Esophagus squamous epithelium (tissue), 5 donors: Measurements from ENCODE around the gene VAV2. TPM values are rescaled to one million over a fixed set of nuclear protein-coding genes. Genes with fewer than 3 reads are reported as not detected.

Experiments
- DNase-seq: peaks from one replicate; lab custom pipeline; 2025; lab: John Stamatoyannopoulos, UW
- H3K27ac ChIP-seq, 4 donors: fragments of 200-600 bp; sonication (generic); one replicate each; pipeline ENCODE4 v1.5.1; 2016 to 2019; ENCODE audit warnings: mild to moderate bottlenecking in 1 of 4
- H3K27me3 ChIP-seq, 4 donors: fragments of 200-600 bp; sonication (generic); 1 replicate in 3 of 4; 2 replicates in 1 of 4; pipeline versions ENCODE4 v1.5.1 to v1.6.0; 2017 to 2021; ENCODE audit warnings: antibody characterized with exemption in 1 of 4
- H3K36me3 ChIP-seq, 3 donors: fragments of 200-600 bp; sonication (generic); one replicate each; pipeline ENCODE4 v1.5.1; 2016 to 2019
- H3K4me1 ChIP-seq, 3 donors: fragments of 200-600 bp; sonication (generic); one replicate each; pipeline ENCODE4 v1.5.1; 2017 to 2019
- H3K4me3 ChIP-seq, 4 donors: fragments of 200-600 bp; sonication (generic); 1 replicate in 3 of 4; 2 replicates in 1 of 4; pipeline ENCODE4 v1.5.1; 2016 to 2019; ENCODE audit warnings: mild to moderate bottlenecking in 2 of 4, moderate library complexity in 1 of 4
- H3K9me3 ChIP-seq, 3 donors: fragments of 200-600 bp; sonication (generic); one replicate each; pipeline ENCODE4 v1.5.1; 2016 to 2019
- POLR2A ChIP-seq, 4 donors: fragments of 450-650 bp; IDR thresholded peaks; one replicate each; pipeline ENCODE4 v1.6.1; 2017; ENCODE audit warnings: antibody characterized with exemption in 4 of 4, mild to moderate bottlenecking in 4 of 4, moderate library complexity in 3 of 4
- WGBS, 2 donors: methylation state at CpG; one replicate each; pipeline ENCODE4 v1.1.5; 2018; 5-methylcytosine and 5-hydroxymethylcytosine counted together
- intact Hi-C: fragments of 100-400 bp; cut with DNase I; formaldehyde crosslinking; loops from one replicate; pipeline ENCODE4 v1.15.0; 2022
- total RNA-seq, 4 donors: library from RNA; depleted of rRNA; stranded (reverse); fragments of >200 nt; gene quantifications; one replicate each; pipeline ENCODE4 v1.1.0, GENCODE V29; 2016
- TF ChIP-seq, protein P1 (sequence below), 6 experiments: fragments of 450-650 bp in 4 of 6; fragments of 200-600 bp in 2 of 6; sonication (generic) in 2 of 6; IDR thresholded peaks; one replicate each; pipeline ENCODE4 v1.5.1; 2016 to 2019; ENCODE audit warnings: antibody characterized with exemption in 6 of 6, mild to moderate bottlenecking in 4 of 6, moderate library complexity in 4 of 6
- donor health status: DM: yes; HTN: yes; CAD: no.

The VAV2 gene
- total RNA-seq, 4 donors from 2014 or later: 3.8 to 7.6 (median 5.7) TPM

DNA sequence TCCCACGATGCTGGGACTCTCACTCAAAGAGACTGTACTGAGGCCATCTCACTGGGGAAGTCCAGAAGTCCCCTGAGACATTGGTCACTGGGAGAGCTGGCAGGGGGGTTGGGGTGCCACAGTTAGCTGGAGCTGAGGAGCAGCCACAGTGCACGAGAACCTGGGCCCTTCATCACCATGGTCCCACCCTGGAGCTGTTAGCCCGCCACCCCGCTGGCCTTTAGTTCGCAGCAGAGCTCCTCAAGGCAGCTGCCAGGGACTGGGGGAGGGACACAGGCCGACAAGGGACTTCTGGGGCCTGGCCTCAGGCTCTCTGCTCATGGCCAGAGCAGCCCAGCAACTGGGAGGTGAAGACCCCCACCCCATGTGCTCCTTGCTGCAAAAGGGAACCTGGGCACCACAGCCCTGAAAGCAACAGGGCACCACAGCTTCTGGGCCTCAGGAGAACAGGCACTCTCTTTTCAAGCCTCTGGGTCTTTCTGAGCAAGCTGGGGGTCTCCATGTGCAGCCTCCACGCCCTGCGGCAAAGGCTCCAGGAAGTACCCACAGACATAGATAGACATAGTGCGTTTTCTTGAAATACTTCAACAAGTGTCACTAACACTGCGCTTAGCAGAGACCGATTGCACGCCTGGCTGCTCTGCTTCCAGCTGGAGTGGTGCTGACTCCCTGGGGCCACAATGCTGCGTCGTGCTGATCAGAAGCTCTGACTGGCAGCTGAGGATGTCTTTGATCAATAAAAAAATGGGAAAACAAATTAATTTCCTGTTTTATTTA is 46.0 kb downstream of the VAV2 start:
- 91 to 94% methylated on average over 8 to 9 of the region's 14 CpGs for WGBS, 2 donors
- H3K27me3 ChIP-seq: no peaks in the 10 kb centered on the region
- TF ChIP-seq, protein P1, sequence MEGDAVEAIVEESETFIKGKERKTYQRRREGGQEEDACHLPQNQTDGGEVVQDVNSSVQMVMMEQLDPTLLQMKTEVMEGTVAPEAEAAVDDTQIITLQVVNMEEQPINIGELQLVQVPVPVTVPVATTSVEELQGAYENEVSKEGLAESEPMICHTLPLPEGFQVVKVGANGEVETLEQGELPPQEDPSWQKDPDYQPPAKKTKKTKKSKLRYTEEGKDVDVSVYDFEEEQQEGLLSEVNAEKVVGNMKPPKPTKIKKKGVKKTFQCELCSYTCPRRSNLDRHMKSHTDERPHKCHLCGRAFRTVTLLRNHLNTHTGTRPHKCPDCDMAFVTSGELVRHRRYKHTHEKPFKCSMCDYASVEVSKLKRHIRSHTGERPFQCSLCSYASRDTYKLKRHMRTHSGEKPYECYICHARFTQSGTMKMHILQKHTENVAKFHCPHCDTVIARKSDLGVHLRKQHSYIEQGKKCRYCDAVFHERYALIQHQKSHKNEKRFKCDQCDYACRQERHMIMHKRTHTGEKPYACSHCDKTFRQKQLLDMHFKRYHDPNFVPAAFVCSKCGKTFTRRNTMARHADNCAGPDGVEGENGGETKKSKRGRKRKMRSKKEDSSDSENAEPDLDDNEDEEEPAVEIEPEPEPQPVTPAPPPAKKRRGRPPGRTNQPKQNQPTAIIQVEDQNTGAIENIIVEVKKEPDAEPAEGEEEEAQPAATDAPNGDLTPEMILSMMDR (IDR thresholded peaks at IDR 0.05): no peak
- TF ChIP-seq POLR2A (IDR thresholded peaks at IDR 0.05): no peak

DNA sequence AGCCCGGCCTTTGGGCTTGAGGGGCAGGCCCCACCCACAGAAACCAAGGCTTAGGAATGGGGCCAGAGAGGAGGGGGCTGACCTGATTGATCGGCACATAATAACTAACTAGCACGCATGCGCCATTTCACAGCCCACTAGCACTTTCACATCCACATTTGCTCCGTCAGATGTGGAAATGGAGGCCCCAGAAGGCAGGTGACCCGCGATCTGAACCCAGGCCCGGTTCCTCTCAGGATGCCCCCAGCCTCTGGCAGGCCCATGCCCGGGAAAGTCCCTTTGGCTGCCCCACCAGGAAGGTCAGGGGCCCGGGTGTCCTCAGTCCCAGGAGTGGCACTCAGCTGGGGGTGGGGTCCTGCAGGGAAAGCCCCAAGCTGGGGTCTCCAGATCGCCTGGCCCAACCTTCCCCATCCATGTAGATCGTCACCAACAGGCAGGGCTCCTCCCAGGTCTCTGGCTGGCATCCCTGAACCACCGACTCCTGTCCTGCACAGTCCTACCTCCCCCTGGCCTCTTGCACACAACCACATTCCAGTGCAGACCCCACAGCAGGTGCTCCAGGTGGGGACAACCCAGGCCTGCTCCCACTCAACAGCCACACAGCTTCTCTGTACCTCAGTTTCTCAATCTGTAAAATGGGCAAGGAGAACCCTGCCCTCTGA is 46.7 kb downstream of the VAV2 start:
- Histone ChIP-seq H3K36me3 (no peaks in the 10 kb centered on the region), H3K27ac (peak overlapping the region in 2 of 4 donors; percentile 31 to 44), H3K9me3 (no peaks in the 10 kb centered on the region), H3K4me1 (peaks cover 9 to 24% (median 11%) of the 10 kb centered on the region in 3 donors), H3K27me3 (no peaks in the 10 kb centered on the region), H3K4me3 (no peak overlapping the region)
- WGBS, 2 donors: 59 to 69% methylated on average over 4 to 10 of the region's 13 CpGs
- TF ChIP-seq, protein P1 (IDR thresholded peaks at IDR 0.05): no peak
- no peak for TF ChIP-seq POLR2A (IDR thresholded peaks at IDR 0.05)
- no peak for DNase-seq
- intact Hi-C loops: no loop called here

More for the DNA sequence above, 46.0 kb downstream of the VAV2 start:
- Histone ChIP-seq H3K4me1 (peaks cover 9 to 28% (median 11%) of the 10 kb centered on the region in 3 donors), H3K4me3 (no peak overlapping the region), H3K27ac (no peak overlapping the region), H3K9me3 (no peaks in the 10 kb centered on the region), H3K36me3 (no peaks in the 10 kb centered on the region)
- intact Hi-C loops: no loop called here
- no peak for DNase-seq

DNA sequence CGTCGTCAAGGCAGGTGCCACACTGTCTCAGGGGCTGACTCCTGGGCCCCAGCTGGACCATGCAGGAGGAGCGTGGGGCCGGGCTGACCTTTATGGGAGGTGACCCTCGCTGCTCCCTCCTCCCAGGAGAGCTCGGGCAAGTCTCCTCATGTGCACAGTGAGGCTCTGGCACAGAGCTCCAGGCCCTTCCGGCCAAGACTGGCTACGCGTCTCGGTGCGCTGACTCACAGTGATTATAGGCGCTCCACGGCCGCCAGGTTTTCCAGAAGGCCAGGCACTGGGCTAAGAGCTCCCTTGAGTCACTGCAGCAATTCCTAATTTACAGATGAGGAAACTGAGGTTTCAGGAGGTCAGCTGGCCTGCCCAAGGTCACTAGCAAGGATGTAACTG is 47.4 kb downstream of the VAV2 start:
- Histone ChIP-seq H3K4me1 (peaks cover 9 to 21% (median 11%) of the 10 kb centered on the region in 3 donors), H3K27ac (peak overlapping the region in 2 of 4 donors; percentile 31 to 44), H3K4me3 (no peak overlapping the region), H3K27me3 (no peaks in the 10 kb centered on the region), H3K36me3 (no peaks in the 10 kb centered on the region), H3K9me3 (no peaks in the 10 kb centered on the region)
- intact Hi-C loops: no loop called here
- no peak for TF ChIP-seq POLR2A (IDR thresholded peaks at IDR 0.05)
- TF ChIP-seq, protein P1 (IDR thresholded peaks at IDR 0.05): peak in 1 of 6 experiments; percentile 36
- no peak for DNase-seq
- WGBS, 2 donors: 58 to 65% methylated on average over 2 to 4 of the region's 14 CpGs

DNA sequence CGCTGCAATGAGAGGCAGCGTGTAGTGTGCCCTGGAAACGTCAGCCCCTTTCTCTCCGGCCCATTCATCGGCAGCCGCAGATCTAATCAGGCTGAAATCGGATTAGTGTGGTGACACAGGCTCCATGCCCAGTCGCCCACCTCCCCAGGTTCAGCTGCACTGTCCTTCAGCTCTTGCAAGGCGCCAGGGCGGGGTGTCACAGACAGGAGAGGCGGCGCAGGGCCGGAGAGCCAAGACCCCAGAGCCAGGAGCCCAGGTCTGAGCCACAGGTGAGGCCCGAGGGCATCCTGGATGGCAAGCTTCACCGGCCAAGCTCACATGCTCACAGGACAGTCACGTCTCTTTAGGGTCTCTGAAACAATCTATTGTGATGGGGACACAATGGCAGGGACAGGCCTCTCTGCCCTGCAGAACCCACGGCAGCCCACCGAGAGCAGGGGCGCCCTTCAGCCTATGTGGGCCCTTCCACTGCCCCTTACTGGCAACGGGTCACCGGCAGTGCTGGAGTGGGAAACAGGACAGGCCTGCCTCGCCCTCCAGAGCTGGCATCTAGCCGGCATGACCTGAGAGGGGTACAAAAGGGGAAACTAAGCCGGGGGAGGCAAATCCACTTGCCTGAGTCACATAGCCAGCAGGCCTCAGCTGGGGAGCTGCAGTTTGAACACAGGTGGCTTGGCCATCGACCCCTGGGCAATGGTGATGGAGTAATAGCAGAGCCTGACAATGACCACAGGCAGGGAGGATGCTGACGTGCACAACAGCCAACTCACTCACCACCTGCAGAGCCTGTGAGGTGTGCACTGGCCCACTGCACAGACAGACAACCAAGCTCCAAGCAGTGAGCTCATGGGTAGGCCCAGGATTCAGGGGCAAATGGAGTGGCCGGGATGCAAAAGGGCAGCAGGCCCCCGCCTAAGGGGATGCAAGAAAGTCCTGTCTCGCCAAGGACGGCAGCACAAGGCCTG is 48.1 kb downstream of the VAV2 start:
- Histone ChIP-seq H3K9me3 (no peaks in the 10 kb centered on the region), H3K4me3 (no peak overlapping the region), H3K27ac (no peak overlapping the region), H3K27me3 (no peaks in the 10 kb centered on the region), H3K36me3 (peaks cover 0 to under 1% (median 0%) of the 10 kb centered on the region in 3 donors), H3K4me1 (peaks cover 9 to 21% (median 11%) of the 10 kb centered on the region in 3 donors)
- TF ChIP-seq POLR2A (IDR thresholded peaks at IDR 0.05): no peak
- TF ChIP-seq, protein P1 (IDR thresholded peaks at IDR 0.05): no peak
- intact Hi-C loops: no loop called here
- no peak for DNase-seq
- WGBS, 2 donors: 70 to 87% methylated on average over 2 to 3 of the region's 30 CpGs
